ENCODE results near the gene IDI1.

- no peak for TF ChIP-seq EZH2 (IDR thresholded peaks at IDR 0.05)
- TF ChIP-seq POLR2AphosphoS5 (IDR thresholded peaks at IDR 0.05; ENCODE audit: borderline replicate concordance, low read depth, low read length) = no peak
These were observed 15.3 kb downstream of the IDI1 start for GRCh38 chr10:1033601-1034000.
